CD4-positive, alpha-beta T cell treated with Interleukin-6 at 100 ng/mL for 8 hours (primary cell): Measurements from ENCODE around the gene KCNQ1.
"Not testable (repeated sequence)": the region's sequence is repeated elsewhere in the genome, so short reads cannot be mapped to it uniquely, and the experiment has no call there.

Experiments
- DNase-seq: peaks from one replicate; pipeline ENCODE4 v3.0.0-alpha.2; 2020; ENCODE audit warnings: mixed read lengths, low spot score

Gene KCNQ1

DNA sequence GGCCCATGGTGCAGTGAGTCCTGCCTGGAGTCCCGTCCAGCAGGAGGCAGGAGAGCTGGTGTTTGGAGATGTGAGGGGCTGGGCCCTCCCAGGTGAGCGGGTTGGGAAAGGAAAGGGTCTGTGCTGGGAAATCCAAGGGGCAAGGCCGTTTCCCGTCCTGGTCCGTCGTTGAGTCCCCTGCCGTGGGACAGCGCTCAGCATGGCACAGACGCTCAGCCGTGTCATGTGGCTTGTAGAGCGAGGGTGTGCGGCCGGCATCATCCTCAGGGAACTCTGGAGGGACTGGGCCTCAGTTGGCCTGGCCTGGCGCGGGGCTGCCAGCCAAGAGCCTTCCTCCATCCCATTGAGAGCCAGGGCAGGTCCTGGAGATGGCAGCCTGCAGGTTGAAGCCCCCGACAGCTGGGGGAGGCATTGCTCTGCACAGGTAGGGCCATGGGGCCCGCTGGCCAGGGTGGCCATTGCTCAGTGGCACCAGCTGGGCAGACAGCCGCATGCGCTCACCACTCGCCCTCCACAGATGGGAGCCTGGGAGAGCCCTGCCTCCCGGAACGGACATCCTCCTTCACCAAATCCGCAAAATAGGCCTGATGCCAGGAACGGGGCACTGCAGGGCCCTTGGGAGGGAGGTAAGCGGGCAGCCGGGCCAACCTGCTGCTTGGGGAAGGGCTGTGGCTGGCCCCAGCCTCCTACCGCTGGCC lies 28.7 kb downstream of the KCNQ1 start:
- DNase-seq: no peak

DNA sequence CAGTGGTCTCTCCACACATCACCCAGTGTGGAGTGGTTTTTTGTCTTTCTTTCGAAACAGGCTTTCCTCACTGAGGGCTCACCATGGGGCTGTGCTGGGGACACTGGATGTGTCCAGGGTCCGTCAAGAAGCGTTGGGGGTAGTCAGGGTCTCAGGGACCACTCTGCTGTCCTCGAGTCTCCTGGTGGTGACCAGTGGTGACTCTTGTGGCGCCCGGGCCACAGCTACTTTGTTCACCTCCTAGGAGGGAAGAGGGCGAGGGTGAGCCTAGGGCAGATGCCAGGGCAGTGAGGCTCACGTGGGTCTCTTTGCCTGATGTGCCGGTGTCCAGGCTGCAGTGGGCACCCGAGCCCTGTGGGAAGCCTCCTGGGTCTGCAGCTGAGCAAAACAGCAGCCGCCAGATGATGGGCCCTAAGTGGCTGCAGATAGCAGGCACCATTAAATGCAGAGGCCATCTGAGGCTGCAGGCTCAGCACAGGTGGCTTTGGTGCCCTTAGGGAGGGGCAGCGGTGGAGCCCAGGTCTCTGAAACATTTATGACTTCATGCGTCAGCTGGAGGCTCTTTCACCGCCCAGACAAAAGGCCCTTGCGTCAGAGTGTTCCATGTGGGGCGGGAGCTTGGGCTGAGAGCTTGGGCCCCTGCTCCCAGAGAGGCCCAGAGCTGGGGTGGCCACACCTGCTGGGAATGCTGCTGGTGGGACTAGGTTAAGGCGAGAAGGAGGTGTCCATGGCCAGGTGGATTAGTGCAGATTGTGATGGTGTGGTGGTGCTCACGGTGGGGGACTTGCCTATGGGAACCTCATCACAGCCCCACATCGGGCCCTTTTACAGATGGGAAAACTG lies 29.5 kb downstream of the KCNQ1 start:
- DNase-seq: no peak

DNA sequence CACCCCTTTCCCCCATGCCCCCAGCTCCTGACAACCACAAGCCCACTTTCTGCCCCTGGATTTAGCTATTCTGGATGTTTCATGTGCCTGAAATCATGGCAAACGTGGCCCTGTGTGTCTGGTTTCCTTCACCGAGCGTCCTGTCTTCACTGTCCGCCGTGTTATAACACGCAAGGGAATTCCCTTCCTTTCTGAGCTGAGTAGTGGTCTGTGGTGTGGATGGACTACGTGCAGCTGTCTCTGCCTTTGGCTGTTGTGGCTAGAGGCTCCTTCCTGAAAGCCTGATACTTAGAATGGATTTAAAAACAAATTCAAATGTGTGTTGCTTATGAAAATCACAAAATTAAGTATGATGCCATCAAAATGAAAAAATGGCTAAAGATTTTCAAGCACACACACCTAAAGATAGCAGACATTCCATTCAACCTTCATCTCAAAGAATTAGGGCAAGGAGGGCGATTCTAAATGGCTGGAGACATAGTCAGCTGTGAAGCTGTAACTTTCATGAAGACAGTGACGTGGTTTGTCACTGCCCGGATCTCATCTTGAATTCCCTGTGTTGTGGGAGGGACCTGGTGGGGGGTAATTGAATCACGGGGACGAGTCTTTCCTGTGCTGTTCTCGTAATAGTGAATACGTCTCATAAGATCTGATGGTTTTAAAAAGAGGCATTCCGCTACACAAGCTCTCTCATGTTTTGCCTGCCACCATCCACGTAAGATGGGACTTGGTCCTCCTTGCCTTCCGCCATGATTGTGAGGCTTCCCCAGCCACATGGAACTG lies 30.5 kb downstream of the KCNQ1 start:
- DNase-seq: no peak

DNA sequence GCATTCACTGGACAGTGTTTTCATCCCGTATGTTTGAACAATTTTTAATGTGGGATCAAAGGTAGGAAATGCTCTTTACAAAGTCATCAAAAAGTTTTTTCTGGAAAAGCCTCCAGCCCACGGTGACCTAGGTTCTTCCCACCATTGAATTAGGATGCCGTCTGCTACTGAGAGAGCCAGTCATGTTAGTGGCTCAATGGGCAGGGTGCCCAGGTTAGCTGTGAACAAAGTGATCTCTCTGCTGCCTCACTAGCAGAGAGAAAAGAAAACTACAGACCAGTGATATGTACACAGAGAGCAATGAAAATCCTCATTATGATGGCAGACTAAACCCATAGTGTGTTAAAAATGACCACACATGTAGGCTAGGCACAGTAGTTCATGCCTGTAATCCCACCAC lies 32.4 kb downstream of the KCNQ1 start:
- DNase-seq: no peak

DNA sequence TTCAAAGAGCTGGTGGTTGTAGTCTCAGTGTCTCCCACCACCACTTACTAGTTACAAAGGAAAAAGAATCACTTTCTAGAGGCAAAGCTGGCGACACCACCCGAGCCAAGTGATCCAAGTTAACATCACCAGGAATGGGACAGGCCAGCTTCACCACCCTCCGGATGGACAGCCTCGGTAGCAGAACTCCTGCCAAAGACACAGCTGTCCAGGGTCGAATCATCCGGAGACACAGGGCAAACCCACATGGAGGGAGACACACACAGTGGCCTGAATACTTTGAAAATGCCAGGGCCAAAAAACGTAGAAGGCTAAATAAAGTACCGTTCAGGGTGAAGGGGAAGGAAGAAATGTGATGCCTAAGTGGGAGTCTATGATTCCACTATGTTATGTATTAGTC lies 33.1 kb downstream of the KCNQ1 start:
- DNase-seq: no peak

DNA sequence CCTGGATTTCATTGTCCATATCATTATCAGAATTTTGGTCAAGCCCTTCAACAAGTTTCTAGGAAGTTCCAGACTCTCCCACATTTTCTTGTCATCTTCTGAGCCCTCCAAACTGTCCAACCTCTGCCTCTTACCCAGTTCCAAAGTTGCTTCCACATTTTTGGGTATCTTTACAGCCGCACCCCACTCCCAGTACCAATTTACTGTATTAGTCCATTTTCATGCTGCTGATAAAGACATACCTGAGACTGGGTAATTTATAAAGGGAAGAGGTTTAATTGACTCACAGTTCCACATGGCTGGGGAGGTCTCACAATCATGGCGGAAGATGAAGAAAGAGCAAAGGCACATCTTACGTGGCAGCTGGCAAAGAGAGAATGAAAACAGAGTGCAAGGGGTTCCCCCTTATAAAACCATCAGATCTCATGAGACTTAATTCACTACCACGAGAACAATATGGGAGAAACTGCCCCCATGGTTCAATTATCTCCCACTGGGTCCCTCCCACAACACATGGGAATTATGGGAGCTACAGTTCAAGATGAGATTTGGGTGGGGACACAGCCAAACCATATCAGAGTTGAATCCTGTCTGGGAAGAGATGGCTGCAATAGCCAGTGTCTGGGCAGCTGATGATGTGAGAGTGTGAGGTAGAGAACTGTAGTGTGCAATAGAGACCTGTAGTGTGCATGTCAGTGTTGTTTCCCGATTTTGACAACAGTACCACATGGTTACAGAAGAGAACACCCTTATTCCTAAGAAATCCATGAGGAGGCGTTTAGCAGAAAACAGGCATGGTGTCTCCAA lies 35.5 kb downstream of the KCNQ1 start:
- DNase-seq: not testable (repeated sequence)

DNA sequence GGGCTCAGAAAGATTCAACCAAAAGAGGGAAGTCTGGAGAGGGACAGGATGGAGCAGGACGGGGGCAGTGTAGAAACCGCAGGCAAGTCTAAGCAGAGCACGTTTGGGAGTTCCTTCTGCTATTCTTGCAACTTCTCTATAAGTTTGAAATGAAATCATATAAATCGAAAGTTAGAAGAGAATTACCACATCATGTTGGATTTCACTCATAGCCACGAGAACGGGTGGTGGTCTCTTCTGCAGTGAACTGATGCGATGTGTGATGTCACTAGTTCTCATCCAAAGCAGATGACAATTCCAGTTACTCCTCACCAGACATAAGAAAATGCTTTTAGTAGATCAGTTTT lies 36.0 kb downstream of the KCNQ1 start:
- DNase-seq: no peak

DNA sequence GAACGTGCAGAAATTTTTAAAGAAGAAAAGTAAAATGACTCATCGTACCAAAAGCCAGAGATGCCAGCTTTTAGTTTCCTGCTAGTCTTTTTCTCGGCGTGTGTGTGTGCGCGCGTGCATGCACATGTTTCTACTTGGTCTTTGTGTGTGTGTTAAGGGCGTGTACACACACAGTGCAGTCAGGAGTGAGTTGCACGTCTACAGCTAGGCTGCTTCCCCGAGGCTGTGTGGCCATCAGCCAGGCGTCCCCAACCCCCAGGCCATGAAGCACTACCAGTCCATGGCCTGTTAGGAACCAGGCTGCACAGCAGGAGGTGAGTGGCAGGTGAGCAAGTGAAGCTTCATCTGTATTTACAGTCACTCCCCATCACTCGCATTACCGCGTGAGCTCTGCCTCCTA lies 36.4 kb downstream of the KCNQ1 start:
- no peak for DNase-seq

DNA sequence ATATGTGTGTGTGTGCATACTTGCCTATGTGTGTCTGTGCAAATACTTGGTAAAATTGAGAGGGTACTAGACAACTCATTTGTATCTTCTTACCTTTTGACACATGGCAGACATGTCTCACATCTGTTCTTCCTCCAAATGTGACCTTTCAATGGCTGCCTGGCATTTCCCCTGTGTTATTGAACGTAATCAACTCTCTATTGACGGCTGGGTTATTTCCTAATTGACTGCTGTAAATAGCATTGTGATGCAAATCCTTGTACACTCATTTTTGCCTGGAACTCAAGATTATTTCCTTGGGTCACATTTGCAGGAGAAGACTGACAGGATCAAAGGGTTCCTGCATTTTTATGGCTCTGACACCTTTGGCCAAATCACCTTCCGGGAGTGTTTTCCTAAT lies 37.4 kb downstream of the KCNQ1 start:
- no peak for DNase-seq

DNA sequence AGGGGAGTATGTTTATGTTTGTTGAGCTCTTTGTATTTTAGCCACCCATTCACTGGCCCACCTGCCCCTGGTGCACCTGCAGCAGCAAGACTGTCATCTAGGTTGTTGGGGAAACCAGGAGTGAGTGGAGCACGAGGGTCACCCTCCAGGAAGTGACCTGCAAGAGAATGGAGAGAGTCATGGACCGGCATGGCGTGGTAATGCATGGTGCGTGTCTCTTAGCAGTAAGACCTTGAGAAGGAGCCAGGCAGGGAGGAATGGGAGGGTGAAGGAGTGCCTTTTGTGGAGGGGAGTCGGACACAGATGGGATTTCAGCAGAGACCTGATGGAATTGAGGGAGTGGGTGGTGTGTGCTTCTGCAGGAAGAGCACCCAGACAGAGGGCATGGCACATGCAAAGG lies 37.9 kb downstream of the KCNQ1 start:
- no peak for DNase-seq

DNA sequence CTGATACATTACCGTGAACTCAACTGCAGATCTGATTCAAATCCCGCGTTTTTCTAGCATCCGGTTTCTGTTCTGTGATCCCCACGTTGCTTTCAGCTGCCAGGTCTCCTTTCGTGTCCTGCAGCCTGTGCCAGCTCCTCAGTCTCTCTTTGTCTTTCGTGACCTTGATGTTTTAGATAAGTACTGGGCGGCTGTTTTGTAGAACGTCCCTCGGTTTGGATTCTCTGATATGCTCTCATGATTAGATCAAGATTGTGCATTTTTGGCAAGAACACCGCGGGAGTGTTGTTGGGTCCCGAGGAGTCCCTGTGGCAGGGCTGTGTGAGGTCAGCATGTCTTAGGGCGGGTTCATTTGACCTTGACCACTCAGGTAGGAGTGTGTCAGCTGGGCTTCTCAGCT lies 38.6 kb downstream of the KCNQ1 start:
- no peak for DNase-seq

DNA sequence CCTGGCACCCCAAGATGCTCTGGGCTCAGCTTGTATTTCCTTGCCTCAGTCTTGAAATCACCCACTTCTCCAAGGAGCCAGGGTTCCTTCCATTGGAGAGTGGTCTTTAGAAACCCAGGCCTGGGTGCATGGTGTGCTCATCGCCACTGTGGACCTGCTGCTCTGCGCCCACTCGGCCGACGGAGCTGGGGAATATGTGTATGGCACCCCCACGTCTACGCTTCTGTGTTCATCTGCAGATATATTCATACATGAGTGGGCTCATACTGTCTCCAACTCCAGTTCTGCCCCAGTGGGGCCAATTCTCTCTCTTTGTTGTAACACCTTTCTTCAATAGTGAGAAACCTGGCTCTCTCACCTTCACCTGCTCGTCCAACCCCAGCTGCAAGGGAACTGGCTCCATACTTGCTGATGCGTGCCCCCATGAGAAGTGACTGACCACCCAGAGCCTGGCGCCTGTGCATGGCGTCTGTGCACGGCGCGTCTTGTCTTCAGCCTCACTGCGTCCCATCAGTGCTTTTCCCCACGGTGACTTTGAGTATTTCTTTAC lies 39.8 kb downstream of the KCNQ1 start:
- DNase-seq: no peak

DNA sequence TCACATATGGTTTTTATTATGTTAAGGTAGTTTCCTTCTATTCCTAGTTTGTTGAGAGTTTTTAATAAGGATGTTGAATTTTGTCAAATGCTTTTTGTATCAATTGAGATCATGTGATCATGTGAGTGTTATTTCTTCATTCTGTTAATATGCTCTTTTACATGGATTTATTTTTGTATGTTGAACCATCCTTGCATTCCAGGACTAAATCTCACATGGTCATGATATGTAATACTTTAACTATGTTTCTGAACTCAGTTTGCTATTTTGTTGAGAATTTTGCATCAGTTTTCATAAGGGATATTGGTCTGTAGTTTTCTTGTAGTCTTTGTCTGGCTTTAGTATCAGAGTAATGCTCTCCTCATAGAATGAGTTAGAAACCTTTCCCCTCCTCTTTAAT lies 43.2 kb downstream of the KCNQ1 start:
- DNase-seq: no peak

DNA sequence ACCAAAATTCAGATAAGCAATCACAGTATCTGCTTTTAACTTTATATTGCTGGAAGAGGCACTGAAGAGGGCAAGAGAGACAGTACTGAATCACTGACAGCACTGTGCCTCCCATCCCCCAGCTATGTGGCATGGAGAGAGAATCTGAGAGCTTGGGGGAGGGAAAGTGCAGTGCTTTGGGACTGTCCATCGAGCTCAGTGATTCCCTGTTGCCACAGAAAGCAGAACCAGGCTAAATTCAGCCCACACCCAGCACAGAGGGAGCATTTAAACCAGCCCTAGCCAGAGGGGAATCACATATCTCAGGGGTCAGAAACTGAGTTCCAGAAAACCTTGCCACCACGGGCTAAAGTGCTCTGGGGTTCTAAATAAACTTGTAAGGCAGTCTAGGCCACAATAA lies 44.3 kb downstream of the KCNQ1 start:
- no peak for DNase-seq

DNA sequence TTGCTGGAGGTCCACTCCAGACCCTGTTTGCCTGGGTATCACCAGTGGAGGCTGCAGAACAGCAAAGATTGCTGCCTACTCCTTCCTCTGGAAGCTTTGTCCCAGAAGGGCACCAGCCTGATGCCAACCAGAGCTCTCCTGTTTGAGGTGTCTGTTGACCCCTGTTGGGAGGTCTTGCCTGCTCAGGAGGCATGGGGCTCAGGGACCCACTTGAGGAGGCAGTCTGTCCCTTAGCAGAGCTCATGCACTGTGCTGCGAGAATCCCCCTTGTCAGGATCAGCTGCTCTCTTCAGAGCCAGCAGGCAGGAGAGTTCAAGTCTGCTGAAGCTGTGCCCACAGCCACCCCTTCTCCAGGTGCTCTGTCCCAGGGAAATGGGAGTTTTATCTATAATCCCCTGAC lies 53.1 kb downstream of the KCNQ1 start:
- not testable (repeated sequence) for DNase-seq

DNA sequence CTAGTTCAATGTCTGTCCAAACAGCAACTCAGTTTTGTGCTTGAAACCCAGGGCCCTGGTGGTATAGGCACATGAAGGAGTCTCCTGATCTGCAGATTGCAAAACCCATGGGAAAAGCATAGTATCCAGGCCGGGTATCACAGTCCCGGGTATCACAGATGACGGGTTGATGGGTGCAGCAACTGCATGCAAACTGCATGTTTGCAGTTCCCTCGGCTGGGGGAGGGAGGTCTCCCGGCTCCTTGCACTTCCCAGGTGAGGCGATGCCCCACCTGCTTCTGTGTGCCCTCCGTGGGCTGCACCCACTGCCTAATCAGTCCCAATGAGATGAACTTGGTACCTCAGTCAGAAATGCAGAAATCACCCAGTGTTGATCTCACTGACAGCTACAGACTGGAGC lies 53.9 kb downstream of the KCNQ1 start:
- DNase-seq: no peak

DNA sequence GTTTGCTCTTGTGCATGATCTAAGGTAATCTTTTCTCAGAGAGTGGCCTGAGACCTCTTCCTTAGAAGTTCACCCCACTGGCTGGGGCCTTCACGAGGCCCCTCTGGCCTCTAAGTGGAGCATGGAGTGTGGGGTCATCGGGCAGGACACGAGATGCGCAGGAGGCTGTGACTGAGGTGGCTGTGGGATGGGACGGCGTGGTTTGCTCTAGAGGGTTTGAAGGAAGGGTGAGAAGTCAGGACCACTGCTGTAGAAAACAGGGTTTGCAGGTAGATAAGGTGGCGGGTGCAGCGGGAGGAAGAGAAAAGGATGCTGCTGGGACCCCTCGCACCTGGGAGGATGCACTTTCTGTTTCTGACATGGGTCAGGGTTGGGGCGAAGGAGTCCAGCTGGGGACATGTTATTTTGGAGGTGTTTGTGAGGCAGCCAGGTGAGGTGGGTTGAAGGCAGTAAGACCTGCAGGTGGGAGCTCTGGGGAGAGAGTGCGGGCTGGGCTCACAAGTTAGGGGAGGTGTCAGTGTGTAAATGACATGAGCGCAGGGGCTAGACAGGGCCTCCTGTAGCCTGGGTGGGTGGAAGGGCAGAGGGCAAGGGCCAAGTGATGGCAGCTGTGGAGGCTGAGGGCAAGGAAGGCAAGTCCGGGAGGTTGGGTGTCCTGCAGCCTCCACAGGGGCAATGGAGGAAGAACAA lies 62.5 kb downstream of the KCNQ1 start:
- no peak for DNase-seq

DNA sequence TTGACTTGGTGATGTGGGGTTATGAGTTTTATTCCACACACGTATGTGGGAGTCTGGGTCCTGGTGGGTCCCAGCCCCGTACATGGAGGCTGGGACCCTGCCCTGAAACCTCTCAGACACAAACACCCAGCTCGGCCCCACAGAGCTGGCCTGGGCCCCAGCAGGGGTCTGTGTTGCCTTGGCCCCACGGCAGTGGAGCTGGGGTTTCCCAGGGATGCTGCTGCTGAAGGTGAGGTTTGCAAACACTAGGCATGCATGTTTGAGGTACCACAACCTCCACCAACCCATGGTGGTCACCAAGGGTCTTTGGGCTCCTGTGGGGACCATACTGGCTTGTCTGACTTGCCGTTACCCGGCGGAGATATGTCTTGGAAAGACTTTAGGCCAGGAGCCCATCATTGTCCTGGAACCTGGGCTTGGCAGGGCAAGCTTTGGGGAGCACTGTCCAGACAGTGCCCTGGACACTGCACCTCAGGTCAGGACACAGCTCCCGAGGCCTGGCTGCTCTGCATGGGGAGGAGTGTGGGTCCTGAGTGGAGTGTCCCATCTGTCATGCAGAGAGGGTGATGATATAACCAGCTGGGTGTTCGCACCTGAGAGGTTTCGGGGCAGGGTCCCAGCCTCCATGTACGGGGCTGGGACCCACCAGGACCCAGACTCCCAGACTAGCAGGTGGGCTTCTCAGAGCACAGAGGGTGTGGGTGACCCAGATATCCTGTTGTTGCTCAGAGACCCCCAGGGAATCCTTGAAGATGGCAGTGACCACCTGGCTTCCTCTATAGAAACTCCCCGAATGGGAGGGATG lies 63.3 kb downstream of the KCNQ1 start:
- DNase-seq: no peak

DNA sequence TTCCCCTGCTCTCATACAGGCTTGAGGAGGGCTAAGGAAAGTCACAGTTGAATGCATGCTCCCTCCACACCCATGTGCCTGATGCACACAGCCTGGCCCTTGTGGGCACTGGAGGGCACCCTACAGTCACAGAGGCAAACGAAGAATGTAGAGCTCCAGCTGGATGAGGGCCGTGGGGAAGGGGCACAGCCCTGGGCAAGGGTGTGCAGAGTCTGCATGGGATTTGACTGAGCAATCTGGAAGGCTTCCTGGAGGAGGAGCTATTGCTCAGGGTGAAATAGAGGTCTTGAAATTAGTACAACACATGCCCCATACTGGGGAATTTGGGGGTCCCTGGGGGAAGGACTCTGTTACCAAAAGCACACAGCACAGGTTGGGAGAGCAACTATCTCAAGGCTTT lies 64.0 kb downstream of the KCNQ1 start:
- DNase-seq: no peak

DNA sequence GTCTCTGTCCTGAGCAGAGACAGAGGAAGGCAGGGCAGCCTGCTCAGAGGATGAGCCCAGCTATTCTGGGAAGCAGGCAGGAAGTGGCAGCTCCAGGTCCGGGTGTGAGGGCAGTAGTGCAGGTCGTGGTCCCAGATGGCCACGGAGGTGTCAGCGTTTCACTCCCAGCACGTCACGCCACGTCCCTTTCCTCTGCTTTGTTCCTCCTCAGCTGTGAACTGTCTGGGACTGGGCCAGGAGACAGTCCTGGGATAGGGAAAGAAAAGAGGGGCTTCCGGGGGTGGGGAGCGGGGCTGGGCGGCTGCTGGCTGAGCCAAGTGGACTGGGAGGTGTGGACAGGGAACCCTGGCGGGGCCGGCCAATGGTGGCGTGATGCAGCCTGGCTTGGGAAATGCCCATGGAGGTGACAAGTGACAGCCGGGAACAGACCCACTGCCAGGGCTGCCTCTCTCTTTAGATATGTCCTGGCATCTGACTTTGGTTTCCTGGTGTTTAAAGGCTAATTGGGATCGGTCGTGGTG lies 64.7 kb downstream of the KCNQ1 start:
- DNase-seq: no peak
